Colonic mucosa (tissue), 4 donors: ENCODE data around the gene KDM4C. TPM values are rescaled to one million over a fixed set of nuclear protein-coding genes. Genes with fewer than 3 reads are reported as not detected.
"Not testable (repeated sequence)": the region's sequence is repeated elsewhere in the genome, so short reads cannot be mapped to it uniquely, and the experiment has no call there.

Experiments
- DNase-seq: peaks from one replicate; pipeline ENCODE4 v3.0.0-alpha.2; 2020
- H3K27ac ChIP-seq: fragments of 200-600 bp; one replicate; pipeline ENCODE4 v1.8.0; 2021
- H3K27me3 ChIP-seq: fragments of 200-600 bp; one replicate; pipeline ENCODE4 v1.8.0; 2021
- H3K36me3 ChIP-seq: fragments of 200-600 bp; one replicate; pipeline ENCODE4 v1.8.0; 2021
- H3K4me1 ChIP-seq: fragments of 200-600 bp; one replicate; pipeline ENCODE4 v1.8.0; 2021; ENCODE audit warnings: mild to moderate bottlenecking
- H3K4me3 ChIP-seq: fragments of 200-600 bp; one replicate; pipeline ENCODE4 v1.8.0; 2021
- H3K9ac ChIP-seq, 2 donors: one replicate each; pipeline ENCODE4 v1.7.0; 2013; ENCODE audit warnings: control low read depth in 2 of 2, low read depth in 2 of 2, low read length in 2 of 2
- H3K9me3 ChIP-seq: fragments of 200-600 bp; one replicate; pipeline ENCODE4 v1.8.0; 2021
- intact Hi-C: fragments of 100-400 bp; cut with DNase I; formaldehyde crosslinking; loops from one replicate; pipeline ENCODE4 v1.14.1; 2022
- total RNA-seq, 2 donors: library from RNA; stranded (reverse); fragmentation: NEBNext Ultra II Directional in 1 of 2; extraction: Animal tissue kit (Norgen Biotek cat#: 25700) in 1 of 2; gene quantifications; one replicate each; pipeline ENCODE4 v1.2.1, GENCODE V29; 2021
- TF ChIP-seq, protein P1 (sequence below): fragments of 200-600 bp; IDR thresholded peaks from one replicate; pipeline ENCODE4 v1.8.0; 2022; ENCODE audit warnings: antibody characterized with exemption, mild to moderate bottlenecking
- donor health status: healthy.
- donor health status: DM: no; HTN: no; CAD: no.
- donor health status: DM: no; HTN: no; CAD: no.

The KDM4C gene
- total RNA-seq, 2 donors from 2014 or later = 37.3 to 42.0 TPM

DNA sequence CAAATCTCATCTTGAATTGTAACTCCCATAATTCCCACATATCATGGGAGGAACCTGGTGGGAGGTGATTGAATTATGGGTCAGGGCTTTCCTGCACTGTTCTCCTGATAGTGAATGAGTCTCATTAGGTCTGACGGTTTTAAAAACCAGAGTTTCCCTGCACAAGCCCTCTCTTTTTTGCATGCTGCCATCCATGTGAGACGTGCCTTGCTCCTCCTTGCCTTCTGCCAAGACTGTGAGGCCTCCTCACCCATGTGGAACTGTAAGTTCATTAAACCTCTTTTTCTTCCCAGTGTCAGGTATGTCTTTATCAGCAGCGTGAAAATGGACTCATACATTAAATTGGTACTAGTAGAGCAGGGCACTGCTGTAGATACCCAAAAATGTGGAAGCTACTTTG is 22.4 kb upstream of the KDM4C start:
- Histone ChIP-seq H3K36me3 (no peaks in the 10 kb centered on the region), H3K27me3 (no peaks in the 10 kb centered on the region), H3K4me3 (no peak overlapping the region), H3K9me3 (no peaks in the 10 kb centered on the region), H3K9ac (no peak overlapping the region), H3K27ac (no peak overlapping the region), H3K4me1 (no peaks in the 10 kb centered on the region)
- intact Hi-C loops = loop anchor here (5.0 kb wide), 1 partner anchor 148 kb away; no protein-coding TSS in a partner anchor
- DNase-seq = no peak
- TF ChIP-seq, protein P1, sequence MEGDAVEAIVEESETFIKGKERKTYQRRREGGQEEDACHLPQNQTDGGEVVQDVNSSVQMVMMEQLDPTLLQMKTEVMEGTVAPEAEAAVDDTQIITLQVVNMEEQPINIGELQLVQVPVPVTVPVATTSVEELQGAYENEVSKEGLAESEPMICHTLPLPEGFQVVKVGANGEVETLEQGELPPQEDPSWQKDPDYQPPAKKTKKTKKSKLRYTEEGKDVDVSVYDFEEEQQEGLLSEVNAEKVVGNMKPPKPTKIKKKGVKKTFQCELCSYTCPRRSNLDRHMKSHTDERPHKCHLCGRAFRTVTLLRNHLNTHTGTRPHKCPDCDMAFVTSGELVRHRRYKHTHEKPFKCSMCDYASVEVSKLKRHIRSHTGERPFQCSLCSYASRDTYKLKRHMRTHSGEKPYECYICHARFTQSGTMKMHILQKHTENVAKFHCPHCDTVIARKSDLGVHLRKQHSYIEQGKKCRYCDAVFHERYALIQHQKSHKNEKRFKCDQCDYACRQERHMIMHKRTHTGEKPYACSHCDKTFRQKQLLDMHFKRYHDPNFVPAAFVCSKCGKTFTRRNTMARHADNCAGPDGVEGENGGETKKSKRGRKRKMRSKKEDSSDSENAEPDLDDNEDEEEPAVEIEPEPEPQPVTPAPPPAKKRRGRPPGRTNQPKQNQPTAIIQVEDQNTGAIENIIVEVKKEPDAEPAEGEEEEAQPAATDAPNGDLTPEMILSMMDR = no peak

DNA sequence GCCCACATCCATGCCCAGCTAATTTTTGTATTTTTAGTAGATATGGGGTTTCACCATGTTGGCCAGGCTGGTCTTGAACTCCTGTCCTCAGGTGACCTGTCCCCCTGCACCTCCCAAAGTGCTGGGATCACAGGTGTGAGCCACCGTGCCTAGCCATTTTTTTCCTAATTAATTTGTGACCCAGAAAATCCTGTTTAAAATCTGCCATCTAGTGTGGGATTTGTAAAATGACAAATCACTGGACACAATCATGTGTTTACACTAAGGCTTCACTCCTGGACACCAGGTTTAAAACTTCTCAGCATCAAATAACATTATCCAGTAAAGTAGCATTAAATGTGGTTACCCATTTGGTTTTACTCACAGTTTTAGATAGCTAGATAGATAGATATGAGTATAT is 18.6 kb upstream of the KDM4C start:
- Histone ChIP-seq H3K4me3 (no peak overlapping the region), H3K36me3 (no peaks in the 10 kb centered on the region), H3K4me1 (no peaks in the 10 kb centered on the region), H3K9ac (no peak overlapping the region), H3K27ac (no peak overlapping the region), H3K9me3 (no peaks in the 10 kb centered on the region), H3K27me3 (no peaks in the 10 kb centered on the region)
- intact Hi-C loops = loop anchor here (5.0 kb wide), 1 partner anchor 152 kb away; no protein-coding TSS in a partner anchor
- DNase-seq = no peak
- TF ChIP-seq, protein P1 = no peak

DNA sequence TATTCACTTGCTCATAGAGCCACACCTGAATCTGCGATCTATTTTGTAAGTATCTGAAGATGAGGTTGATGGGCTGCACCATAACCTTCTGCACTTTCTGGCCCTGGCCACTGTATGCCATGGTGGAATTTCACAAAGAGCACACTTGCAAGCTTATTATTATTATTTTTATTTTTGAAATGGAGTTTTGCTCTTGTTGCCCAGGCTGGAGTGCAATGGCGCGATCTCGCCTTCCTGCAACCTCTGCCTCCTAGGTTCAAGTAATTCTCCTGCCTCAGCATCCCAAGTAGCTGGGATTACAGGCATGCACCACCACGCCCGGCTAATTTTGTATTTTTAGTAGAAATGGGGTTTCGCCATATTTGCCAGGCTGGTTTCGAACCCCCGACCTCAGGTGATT is 8.9 kb upstream of the KDM4C start:
- H3K27me3 ChIP-seq, DNase-seq, H3K9me3 ChIP-seq, H3K4me3 ChIP-seq, H3K27ac ChIP-seq, H3K36me3 ChIP-seq, intact Hi-C loops, H3K4me1 ChIP-seq, H3K9ac ChIP-seq: not testable (repeated sequence)

DNA sequence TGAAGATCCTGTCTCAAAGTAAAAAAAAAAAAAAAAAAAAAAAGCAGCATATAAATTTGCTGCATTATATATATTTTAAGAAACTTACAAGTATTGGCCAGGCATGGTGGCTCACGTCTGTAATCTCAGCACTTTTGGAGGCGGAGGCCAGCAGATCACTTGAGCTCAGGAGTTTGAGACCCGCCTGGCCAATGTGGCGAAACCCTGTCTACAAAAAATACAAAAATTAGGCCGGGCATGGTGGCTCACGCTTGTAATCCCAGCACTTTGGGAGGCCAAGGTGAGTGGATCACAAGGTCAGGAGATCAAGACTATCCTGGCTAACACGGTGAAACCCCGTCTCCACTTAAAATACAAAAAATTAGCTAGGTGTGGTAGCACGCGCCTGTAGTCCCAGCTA is 2.9 kb upstream of the KDM4C start:
- intact Hi-C loops = loop anchor here (5.0 kb wide), 1 partner anchor 73 kb away; no protein-coding TSS in a partner anchor
- H3K27me3 ChIP-seq, H3K27ac ChIP-seq, H3K9me3 ChIP-seq, H3K4me1 ChIP-seq, H3K4me3 ChIP-seq, H3K9ac ChIP-seq, H3K36me3 ChIP-seq, DNase-seq: not testable (repeated sequence)

DNA sequence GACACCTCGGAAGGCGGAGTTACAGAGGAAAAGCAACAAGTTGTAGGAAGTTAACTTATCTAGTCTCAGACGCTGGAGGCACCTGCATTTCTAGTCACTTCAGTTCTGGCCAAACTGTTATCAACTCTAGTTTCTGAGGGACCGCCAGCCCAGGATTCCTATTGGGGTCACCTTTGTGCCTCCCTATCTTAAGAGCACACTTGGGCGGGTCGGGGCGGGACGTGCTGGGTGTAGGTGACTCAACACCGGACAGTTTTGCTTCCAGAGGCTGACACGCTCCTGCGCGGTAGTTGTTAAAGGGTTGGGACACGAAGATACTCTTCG is 679 bp upstream of the KDM4C start:
- no peaks in the 10 kb centered on the region for H3K9me3 ChIP-seq
- peak overlapping the region; percentile 72 for H3K4me3 ChIP-seq
- TF ChIP-seq, protein P1 = no peak
- intact Hi-C loops = loop anchor here (5.0 kb wide), 1 partner anchor 75 kb away; no protein-coding TSS in a partner anchor
- no peaks in the 10 kb centered on the region for H3K36me3 ChIP-seq
- peak overlapping the region; percentile 61 to 91 for H3K9ac ChIP-seq
- DNase-seq = peak; percentile 85
- H3K4me1 ChIP-seq = no peaks in the 10 kb centered on the region
- H3K27ac ChIP-seq = peak overlapping the region; percentile 87
- no peaks in the 10 kb centered on the region for H3K27me3 ChIP-seq

DNA sequence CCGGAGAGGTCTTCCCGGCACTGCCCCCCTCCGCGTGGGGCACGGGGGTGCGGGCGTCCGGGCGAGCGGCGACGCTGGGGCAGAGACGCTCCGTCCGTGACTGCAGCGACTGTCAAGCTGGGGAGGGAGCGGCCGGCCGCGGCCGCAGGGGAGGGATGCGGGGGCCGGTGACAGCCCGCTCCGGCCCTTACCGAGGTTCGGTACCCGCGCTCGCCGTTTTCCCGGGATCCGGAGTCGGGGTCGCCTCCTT is 400 bp downstream of the KDM4C start:
- intact Hi-C loops = loop anchor here (5.0 kb wide), 1 partner anchor 76 kb away; no protein-coding TSS in a partner anchor
- DNase-seq = no peak

More for the DNA sequence above, 400 bp downstream of the KDM4C start:
- Histone ChIP-seq H3K4me3 (peak overlapping the region; percentile 72), H3K4me1 (no peaks in the 10 kb centered on the region), H3K27ac (peak overlapping the region; percentile 87), H3K9me3 (no peaks in the 10 kb centered on the region), H3K9ac (peak overlapping the region; percentile 85 to 91), H3K27me3 (no peaks in the 10 kb centered on the region), H3K36me3 (no peaks in the 10 kb centered on the region)
- TF ChIP-seq, protein P1 = no peak
